OCI-LY1 (cell line): ENCODE data around the gene EEF1B2.

Experiments used
- H2AFZ ChIP-seq: fragments of 200-600 bp; sonication (generic), shearing (Covaris generic); 2 replicates; pipeline ENCODE4 v1.6.0; 2014; ENCODE audit warnings: antibody characterized with exemption, mild to moderate bottlenecking, low read length
- H3F3A ChIP-seq: fragments of 200-600 bp; sonication (generic), shearing (Covaris generic); 2 replicates; pipeline ENCODE4 v1.6.0; 2014; ENCODE audit warnings: mild to moderate bottlenecking, antibody characterized with exemption, low read length, moderate library complexity; ENCODE audit not compliant: insufficient read depth
- H3K27ac ChIP-seq: fragments of 200-600 bp; sonication (generic); 2 replicates; pipeline ENCODE4 v1.5.1; 2014; ENCODE audit warnings: low read length, mixed run types, mild to moderate bottlenecking, low read depth; ENCODE audit not compliant: poor library complexity, severe bottlenecking
- H3K27me3 ChIP-seq: fragments of 200-600 bp; sonication (generic); 2 replicates; pipeline ENCODE4 v1.6.0; 2014; ENCODE audit warnings: antibody characterized with exemption, mild to moderate bottlenecking, low read length, moderate library complexity; ENCODE audit not compliant: insufficient read depth
- H3K36me3 ChIP-seq: fragments of 200-600 bp; sonication (generic); 2 replicates; pipeline ENCODE4 v1.6.1; 2014; ENCODE audit warnings: mild to moderate bottlenecking, antibody characterized with exemption, low read length, moderate library complexity, mixed read lengths; ENCODE audit not compliant: insufficient read depth
- H3K4me1 ChIP-seq: fragments of 200-600 bp; sonication (generic); 2 replicates; pipeline ENCODE4 v1.5.1; 2014; ENCODE audit warnings: mild to moderate bottlenecking, low read length, moderate library complexity; ENCODE audit not compliant: insufficient read depth, severe bottlenecking
- H3K4me2 ChIP-seq: fragments of 200-600 bp; sonication (generic), shearing (Covaris generic); 2 replicates; pipeline ENCODE4 v1.6.1; 2014; ENCODE audit warnings: low read length
- H3K4me3 ChIP-seq: fragments of 200-600 bp; sonication (generic); 2 replicates; pipeline ENCODE4 v1.5.1; 2014; ENCODE audit warnings: low read length, low read depth, mild to moderate bottlenecking, mixed read lengths; ENCODE audit not compliant: poor library complexity, severe bottlenecking
- H3K79me2 ChIP-seq: fragments of 200-600 bp; shearing (Covaris generic); 2 replicates; pipeline ENCODE4 v1.6.1; 2016; ENCODE audit warnings: mixed run types, low read length, mixed read lengths; ENCODE audit not compliant: insufficient read depth
- H3K9ac ChIP-seq: fragments of 200-600 bp; sonication (generic), shearing (Covaris generic); 2 replicates; pipeline ENCODE4 v1.6.1; 2014; ENCODE audit warnings: mild to moderate bottlenecking, low read length, mixed read lengths
- H3K9me2 ChIP-seq: fragments of 200-600 bp; sonication (generic), shearing (Covaris generic); 2 replicates; pipeline ENCODE4 v1.6.1; 2014; ENCODE audit warnings: low read depth, mild to moderate bottlenecking, low read length, mixed read lengths
- H3K9me3 ChIP-seq: fragments of 200-600 bp; shearing (Covaris generic); 2 replicates; pipeline ENCODE4 v1.6.1; 2014; ENCODE audit warnings: low read length, mixed read lengths
- H4K20me1 ChIP-seq: fragments of 200-600 bp; sonication (generic), shearing (Covaris generic); 2 replicates; pipeline ENCODE4 v1.6.0; 2016; ENCODE audit warnings: mild to moderate bottlenecking, low read length; ENCODE audit not compliant: insufficient read depth
- CTCF ChIP-seq: fragments of 200-600 bp; sonication (generic), shearing (Covaris generic); IDR thresholded peaks from 2 replicates; pipeline ENCODE4 v1.5.1; 2017; ENCODE audit warnings: mild to moderate bottlenecking, antibody characterized with exemption, low read length, moderate library complexity, mixed read lengths
- EZH2 ChIP-seq: fragments of 200-600 bp; sonication (generic), shearing (Covaris generic); IDR thresholded peaks from 2 replicates; pipeline ENCODE4 v1.8.0; 2017; ENCODE audit warnings: borderline replicate concordance, mixed run types, mild to moderate bottlenecking, antibody characterized with exemption, low read length, moderate library complexity, mixed read lengths

The EEF1B2 gene

GRCh38 chr2:206159346-206160124 is at the start of gene EEF1B2, which contains the start of gene NDUFS1:
EEF1B2 (plus strand) TSS chr2:206159895; CDS start chr2:206159980, 85 bp downstream.
NDUFS1 (minus strand) TSS chr2:206159444; CDS start chr2:206153678, 5,766 bp downstream.
- peak within 1 kb of the TSS; percentile 96 for H3K9ac ChIP-seq
- peaks cover 45% of the 10 kb centered on the region for H3K79me2 ChIP-seq
- H3K4me2 ChIP-seq, result peak within 1 kb of the TSS; percentile 94
- H2AFZ ChIP-seq, result no peak within 1 kb of the TSS
- H3K27ac ChIP-seq, result peak within 1 kb of the TSS; percentile 67
- peaks cover 60% of the 10 kb centered on the region for H3K36me3 ChIP-seq
- no peaks in the 10 kb centered on the region for H3K9me3 ChIP-seq
- H4K20me1 ChIP-seq, result no peaks in the 10 kb centered on the region
- TF ChIP-seq EZH2 (no peak), CTCF (no peak)
- H3K4me3 ChIP-seq, result peak within 1 kb of the TSS; percentile 88
- no peaks in the 10 kb centered on the region for H3K27me3 ChIP-seq
- no peaks in the 10 kb centered on the region for H3K9me2 ChIP-seq
- 0 out of 2 replicates have a peak, but pooled peaks cover 2% of the 10 kb centered on the region for H3F3A ChIP-seq
- H3K4me1 ChIP-seq, result peaks cover 34% of the 10 kb centered on the region

GRCh38 chr2:206112108-206112507 is 47.6 kb upstream of the EEF1B2 start:
- TF ChIP-seq CTCF, result no peak
- no peak for TF ChIP-seq EZH2

GRCh38 chr2:206112846-206113547 is 46.7 kb upstream of the EEF1B2 start:
- no peaks in the 10 kb centered on the region for H3K9me3 ChIP-seq

More at GRCh38 chr2:206112108-206112507, 47.6 kb upstream of the EEF1B2 start:
- Histone ChIP-seq H3K9ac (no peak overlapping the region), H2AFZ (no peak overlapping the region), H3K27ac (no peak overlapping the region), H3K27me3 (no peaks in the 10 kb centered on the region), H3K4me1 (no peaks in the 10 kb centered on the region), H3K36me3 (no peaks in the 10 kb centered on the region), H4K20me1 (no peaks in the 10 kb centered on the region), H3K79me2 (no peaks in the 10 kb centered on the region), H3K4me3 (no peak overlapping the region), H3K9me3 (no peaks in the 10 kb centered on the region), H3K9me2 (no peaks in the 10 kb centered on the region), H3F3A (no peaks in the 10 kb centered on the region), H3K4me2 (no peak overlapping the region)

More at GRCh38 chr2:206112846-206113547, 46.7 kb upstream of the EEF1B2 start:
- H2AFZ ChIP-seq, result no peak overlapping the region
- no peaks in the 10 kb centered on the region for H4K20me1 ChIP-seq
- H3K9ac ChIP-seq, result no peak overlapping the region
- no peak overlapping the region for H3K27ac ChIP-seq
- H3K9me2 ChIP-seq, result no peaks in the 10 kb centered on the region
- H3K4me1 ChIP-seq, result no peaks in the 10 kb centered on the region
- no peak overlapping the region for H3K4me3 ChIP-seq
- no peak for TF ChIP-seq CTCF
- TF ChIP-seq EZH2, result no peak
- no peak overlapping the region for H3K4me2 ChIP-seq
- no peaks in the 10 kb centered on the region for H3K27me3 ChIP-seq
- H3K36me3 ChIP-seq, result no peaks in the 10 kb centered on the region
- H3K79me2 ChIP-seq, result no peaks in the 10 kb centered on the region
- H3F3A ChIP-seq, result no peaks in the 10 kb centered on the region
